ENCODE results near the gene CAMK2B. TPM values are rescaled to one million over a fixed set of nuclear protein-coding genes. Genes with fewer than 3 reads are reported as not detected.

CAMK2B gene
- total RNA-seq, result 0.13 TPM in 1 of 2 replicates, not detected in the other

DNA sequence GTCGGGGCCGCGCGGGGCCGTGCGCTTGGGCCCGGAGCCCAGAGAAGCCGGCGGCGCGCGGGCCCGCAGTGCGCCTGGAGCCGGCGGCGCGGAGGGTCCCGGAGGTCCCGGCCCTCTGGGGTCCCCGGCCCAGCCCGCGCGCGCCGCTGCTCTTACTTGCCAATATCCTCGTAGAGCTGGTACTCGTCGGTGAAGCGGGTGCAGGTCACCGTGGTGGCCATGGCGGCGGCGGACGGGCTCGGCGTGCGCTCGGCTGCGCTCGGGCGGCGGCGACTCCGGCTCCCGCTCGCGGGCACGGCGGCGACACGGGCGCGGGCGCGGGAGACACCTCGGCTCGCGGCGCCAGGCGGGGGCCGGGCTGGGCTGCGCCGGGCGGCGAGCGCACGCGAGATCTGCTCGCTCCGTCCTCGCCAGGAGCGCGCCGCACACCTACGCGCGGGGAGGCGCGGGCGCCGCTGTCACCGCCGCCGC lies at the start of gene CAMK2B:
Gene CAMK2B (minus strand): TSS at position 394 of the 471 bp plus-strand sequence. CDS start 173 bp downstream, at position 221.
- no peak within 1 kb of the TSS for H3K4me3 ChIP-seq (ENCODE audit: low read depth, low read length)
- peaks cover 39% of the 10 kb centered on the region for H3K27me3 ChIP-seq (ENCODE audit: control insufficient read depth, insufficient read depth, low read length)
- DNase-seq (ENCODE audit: low read depth), result no peak
- no peak for FAIRE-seq
- no peaks in the 10 kb centered on the region for H3K36me3 ChIP-seq (ENCODE audit: control insufficient read depth, insufficient read depth, low read length)
- TF ChIP-seq, protein P1, sequence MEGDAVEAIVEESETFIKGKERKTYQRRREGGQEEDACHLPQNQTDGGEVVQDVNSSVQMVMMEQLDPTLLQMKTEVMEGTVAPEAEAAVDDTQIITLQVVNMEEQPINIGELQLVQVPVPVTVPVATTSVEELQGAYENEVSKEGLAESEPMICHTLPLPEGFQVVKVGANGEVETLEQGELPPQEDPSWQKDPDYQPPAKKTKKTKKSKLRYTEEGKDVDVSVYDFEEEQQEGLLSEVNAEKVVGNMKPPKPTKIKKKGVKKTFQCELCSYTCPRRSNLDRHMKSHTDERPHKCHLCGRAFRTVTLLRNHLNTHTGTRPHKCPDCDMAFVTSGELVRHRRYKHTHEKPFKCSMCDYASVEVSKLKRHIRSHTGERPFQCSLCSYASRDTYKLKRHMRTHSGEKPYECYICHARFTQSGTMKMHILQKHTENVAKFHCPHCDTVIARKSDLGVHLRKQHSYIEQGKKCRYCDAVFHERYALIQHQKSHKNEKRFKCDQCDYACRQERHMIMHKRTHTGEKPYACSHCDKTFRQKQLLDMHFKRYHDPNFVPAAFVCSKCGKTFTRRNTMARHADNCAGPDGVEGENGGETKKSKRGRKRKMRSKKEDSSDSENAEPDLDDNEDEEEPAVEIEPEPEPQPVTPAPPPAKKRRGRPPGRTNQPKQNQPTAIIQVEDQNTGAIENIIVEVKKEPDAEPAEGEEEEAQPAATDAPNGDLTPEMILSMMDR (IDR thresholded peaks at IDR 0.05; ENCODE audit: insufficient read depth, low read length, severe bottlenecking), result no peak

- Histone ChIP-seq H3K36me3 (ENCODE audit: control insufficient read depth, insufficient read depth, low read length) (no peaks in the 10 kb centered on the region), H3K4me3 (ENCODE audit: low read depth, low read length) (no peak overlapping the region), H3K27me3 (ENCODE audit: control insufficient read depth, insufficient read depth, low read length) (no peaks in the 10 kb centered on the region)
- TF ChIP-seq, protein P1 (IDR thresholded peaks at IDR 0.05; ENCODE audit: insufficient read depth, low read length, severe bottlenecking), result no peak
- DNase-seq (ENCODE audit: low read depth) (no peak), FAIRE-seq (no peak)
Observed at GRCh38 chr7:44374007-44374763, 48.8 kb upstream of the CAMK2B start.

- no peaks in the 10 kb centered on the region for H3K27me3 ChIP-seq (ENCODE audit: control insufficient read depth, insufficient read depth, low read length)
- FAIRE-seq, result no peak
- no peak overlapping the region for H3K4me3 ChIP-seq (ENCODE audit: low read depth, low read length)
- DNase-seq (ENCODE audit: low read depth), result no peak
- H3K36me3 ChIP-seq (ENCODE audit: control insufficient read depth, insufficient read depth, low read length), result no peaks in the 10 kb centered on the region
- TF ChIP-seq, protein P1 (IDR thresholded peaks at IDR 0.05; ENCODE audit: insufficient read depth, low read length, severe bottlenecking), result no peak
Observed at GRCh38 chr7:44373418-44373740, 48.0 kb upstream of the CAMK2B start.

GRCh38 chr7:44372560-44373417 lies 47.4 kb upstream of the CAMK2B start:
- Histone ChIP-seq H3K4me3 (ENCODE audit: low read depth, low read length) (no peak overlapping the region), H3K36me3 (ENCODE audit: control insufficient read depth, insufficient read depth, low read length) (no peaks in the 10 kb centered on the region), H3K27me3 (ENCODE audit: control insufficient read depth, insufficient read depth, low read length) (no peaks in the 10 kb centered on the region)
- DNase-seq (ENCODE audit: low read depth) (peak; percentile 35), FAIRE-seq (no peak)
- TF ChIP-seq, protein P1 (IDR thresholded peaks at IDR 0.05; ENCODE audit: insufficient read depth, low read length, severe bottlenecking), result no peak

DNA sequence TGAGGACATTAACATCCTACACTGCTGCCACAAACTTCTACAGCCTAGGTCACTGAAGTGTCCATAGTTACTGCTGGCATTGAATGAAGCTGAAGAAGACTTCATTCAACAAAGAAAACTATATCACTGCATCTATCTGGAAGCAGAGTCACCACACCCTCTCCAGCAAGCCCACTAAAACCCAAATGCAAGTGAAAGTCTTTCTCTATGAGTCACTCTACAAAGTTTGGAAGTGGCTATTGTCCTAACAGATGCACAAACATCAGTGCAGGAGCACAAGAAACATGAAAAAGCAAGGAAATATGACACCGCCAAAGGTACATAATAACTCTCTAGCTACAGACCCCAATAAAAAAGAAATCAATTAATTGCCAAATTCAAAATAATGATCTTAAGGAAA lies 43.5 kb upstream of the CAMK2B start:
- no peaks in the 10 kb centered on the region for H3K36me3 ChIP-seq (ENCODE audit: control insufficient read depth, insufficient read depth, low read length)

More for the DNA sequence above, 43.5 kb upstream of the CAMK2B start:
- FAIRE-seq (no peak), DNase-seq (ENCODE audit: low read depth) (peak; percentile 44)
- TF ChIP-seq, protein P1 (IDR thresholded peaks at IDR 0.05; ENCODE audit: insufficient read depth, low read length, severe bottlenecking), result no peak
- Histone ChIP-seq H3K4me3 (ENCODE audit: low read depth, low read length) (no peak overlapping the region), H3K27me3 (ENCODE audit: control insufficient read depth, insufficient read depth, low read length) (no peaks in the 10 kb centered on the region)
